K562 (cell line): Measurements from ENCODE around the gene VPS37B. TPM values are rescaled to one million over a fixed set of nuclear protein-coding genes. Genes with fewer than 3 reads are reported as not detected.

ENCODE experiments used
- ATAC-seq: fragments of 200-7000 bp; cut with Tn5 transposase; 3 replicates; pipeline ENCODE4 v1.9.1; 2020; ENCODE audit warnings: moderate library complexity
- BruUV-seq: library from RNA; stranded (reverse); fragments of 400-500 nt; replicated peaks from 2 replicates; lab custom pipeline; 2021; lab: Mats Ljungman, UMichigan
- CTCF ChIA-PET: fragments of 300-600 bp; formaldehyde crosslinking; extraction: SDS; loops from one replicate; lab custom pipeline; 2021; ENCODE audit warnings: low intra/inter-chr PET ratio; lab: Yijun Ruan, JAX
- POLR2A ChIA-PET: fragments of 300-600, 350-650 bp; sonication (Branson Sonifier 250); formaldehyde crosslinking; extraction: SDS; loops from one replicate; lab custom pipeline; 2021; ENCODE audit warnings: antibody characterized with exemption, inconsistent platforms; lab: Yijun Ruan, JAX
- DNase-seq, 4 experiments: peaks; one replicate each; pipeline versions ENCODE4 v3.0.0 to v3.0.0-alpha.2; 2011 to 2018; ENCODE audit warnings: low spot score in 3 of 4, mixed read lengths in 3 of 4; ENCODE audit errors: extremely low read depth in 1 of 4
- FAIRE-seq: peaks from 2 replicates; lab custom pipeline; 2011; peaks lifted over from hg19 to GRCh38; lab: Jason Lieb, UNC
- H2AFZ ChIP-seq: 2 replicates; pipeline ENCODE4 v1.6.0; 2011; ENCODE audit warnings: low read depth, low read length, control low read depth, inconsistent platforms
- H3K27ac ChIP-seq: fragments of 200-600 bp; 3 replicates; pipeline ENCODE4 v1.8.0; 2011; ENCODE audit warnings: low read depth, mild to moderate bottlenecking, control low read depth, inconsistent platforms, low read length, moderate library complexity, mixed read lengths; ENCODE audit errors: extremely low read depth
- H3K27me3 ChIP-seq, 2 experiments: fragments of 300-600 bp in 1 of 2; 2 replicates in 1 of 2; 3 replicates in 1 of 2; pipeline versions ENCODE4 v1.6.0 to v1.8.0; 2011; ENCODE audit warnings: inconsistent platforms in 2 of 2, low read length in 2 of 2, mild to moderate bottlenecking in 1 of 2, mixed read lengths in 1 of 2, moderate library complexity in 1 of 2; ENCODE audit not compliant: control insufficient read depth in 2 of 2, insufficient read depth in 2 of 2
- H3K36me3 ChIP-seq: fragments of 300-600 bp; 3 replicates; pipeline ENCODE4 v1.8.0; 2011; ENCODE audit warnings: mild to moderate bottlenecking, low read length, inconsistent platforms; ENCODE audit not compliant: control insufficient read depth, insufficient read depth
- H3K4me1 ChIP-seq, 2 experiments: fragments of 200-600 bp in 1 of 2; replicated peaks in 1 of 2; 2 replicates in 1 of 2; 3 replicates in 1 of 2; pipeline versions ENCODE4 v1.5.1 to v1.8.0; 2011; ENCODE audit warnings: inconsistent platforms in 2 of 2, low read length in 2 of 2, mild to moderate bottlenecking in 1 of 2, mixed read lengths in 1 of 2, moderate library complexity in 1 of 2; ENCODE audit not compliant: control insufficient read depth in 2 of 2, insufficient read depth in 2 of 2
- H3K4me2 ChIP-seq: 2 replicates; pipeline ENCODE4 v1.6.1; 2011; ENCODE audit warnings: low read length, control low read depth, inconsistent platforms, mixed read lengths; ENCODE audit not compliant: insufficient read depth
- H3K4me3 ChIP-seq: fragments of 200-600 bp; sonication (generic), shearing (Covaris generic); 2 replicates; pipeline ENCODE4 v1.5.1; 2016; ENCODE audit warnings: control low read depth, inconsistent platforms
- H3K79me2 ChIP-seq: fragments of 200-600 bp; 3 replicates; pipeline ENCODE4 v1.8.0; 2011; ENCODE audit warnings: low read length, inconsistent platforms; ENCODE audit not compliant: control insufficient read depth, insufficient read depth
- H3K9ac ChIP-seq, 2 experiments: 2 replicates each; pipeline versions ENCODE4 v1.6.0 to v1.6.1; 2011; ENCODE audit warnings: low read depth in 2 of 2, low read length in 2 of 2, control low read depth in 1 of 2, inconsistent platforms in 1 of 2, mild to moderate bottlenecking in 1 of 2, mixed read lengths in 1 of 2; ENCODE audit not compliant: insufficient read depth in 1 of 2
- H3K9me1 ChIP-seq: one replicate; pipeline ENCODE4 v1.6.0; 2011; ENCODE audit warnings: inconsistent platforms, mild to moderate bottlenecking, low read length, moderate library complexity; ENCODE audit not compliant: control insufficient read depth, insufficient read depth
- H3K9me3 ChIP-seq: replicated peaks from 2 replicates; pipeline ENCODE4 v1.5.1; 2011; ENCODE audit warnings: low read depth, low read length, inconsistent platforms; ENCODE audit not compliant: control insufficient read depth, insufficient read depth
- H4K20me1 ChIP-seq: replicated peaks from 2 replicates; pipeline ENCODE4 v1.6.1; 2011; ENCODE audit warnings: low read length, inconsistent platforms, mixed read lengths; ENCODE audit not compliant: control insufficient read depth, insufficient read depth
- MIER1 ChIP-seq: fragments of 450-650 bp; IDR thresholded peaks from 2 replicates; pipeline ENCODE4 v1.6.1; 2016; ENCODE audit warnings: antibody characterized with exemption, mild to moderate bottlenecking, low read depth
- OTX1 ChIP-seq: fragments of 450-650 bp; formaldehyde crosslinking; IDR thresholded peaks from 2 replicates; pipeline ENCODE4 v1.4.0; 2022; ENCODE audit warnings: mild to moderate bottlenecking
- PTRF ChIP-seq: fragments of 450-650 bp; IDR thresholded peaks from 2 replicates; pipeline ENCODE4 v1.6.1; 2016; ENCODE audit warnings: mild to moderate bottlenecking, missing genetic modification characterization, missing compliant biosample characterization
- SETDB1 ChIP-seq: IDR thresholded peaks from one replicate; pipeline ENCODE4 v1.6.1; 2012; ENCODE audit warnings: low read length, control low read depth, inconsistent platforms
- SP1 ChIP-seq: sonication (generic); formaldehyde crosslinking; IDR thresholded peaks from 2 replicates; pipeline ENCODE4 v1.8.1; 2022; ENCODE audit warnings: mild to moderate bottlenecking, missing genetic modification reagents
- ZNF436 ChIP-seq: fragments of 250-450, 450-650 bp; sonication (Bioruptor Pico); formaldehyde crosslinking; IDR thresholded peaks from 2 replicates; pipeline ENCODE4 v1.7.0; 2020; ENCODE audit warnings: mild to moderate bottlenecking
- ZNF707 ChIP-seq: fragments of 250-450 bp; sonication (Bioruptor Pico); conservative IDR thresholded peaks from 2 replicates; pipeline ENCODE4 v1.8.0; 2022; ENCODE audit warnings: inconsistent platforms, mild to moderate bottlenecking, moderate library complexity
- ZZZ3 ChIP-seq: fragments of 450-650 bp; IDR thresholded peaks from 2 replicates; pipeline ENCODE4 v1.6.1; 2016; ENCODE audit warnings: antibody characterized with exemption, mild to moderate bottlenecking, moderate library complexity
- WGBS: fragments of 100-300 bp; shearing (Covaris generic); methylation state at CpG from one replicate; pipeline ENCODE4 v1.1.6; 2016; ENCODE audit warnings: low coverage, mixed read lengths; ENCODE audit not compliant: insufficient coverage; ENCODE audit errors: missing lambda C conversion rate; 5-methylcytosine and 5-hydroxymethylcytosine counted together
- in situ Hi-C: fragments of 300-500 bp; cut with MboI; formaldehyde crosslinking; loops from 4 replicates; pipeline ENCODE4 v1.15.0; 2018; ENCODE audit warnings: inconsistent platforms, mixed read lengths
- intact Hi-C: fragments of 100-400 bp; cut with micrococcal nuclease; formaldehyde crosslinking; loops from 2 replicates; pipeline ENCODE4 v1.14.2; 2022
- polyA plus RNA-seq, 8 experiments: library from polyadenylated mRNA; depleted of rRNA in 4 of 8; stranded (reverse) in 5 of 8; unstranded in 3 of 8; fragments of >200 nt; fragmentation: Nextera tagmentation in 2 of 8; fragmentation: Illumina TruSeq in 1 of 8; extraction: Ambion mirVana in 2 of 8; extraction: Trizol in 1 of 8; gene quantifications; 2 replicates each; pipeline versions ENCODE4 v1.2.1 to v1.2.3, GENCODE V29; 2011 to 2014; ENCODE audit warnings: inconsistent platforms in 1 of 8, missing spikeins in 1 of 8
- total RNA-seq, 7 experiments: library from RNA; depleted of rRNA in 6 of 7; stranded (reverse); fragments of >200 nt in 6 of 7; fragmentation: Illumina TruSeq in 2 of 7; extraction: Trizol in 2 of 7; gene quantifications; 2 replicates each; pipeline versions ENCODE4 v1.2.1 to v1.2.3, GENCODE V29; 2011 to 2021; ENCODE audit warnings: low replicate concordance in 1 of 7
- TF ChIP-seq, protein P1 (sequence below): sonication (generic); formaldehyde crosslinking; IDR thresholded peaks from 2 replicates; pipeline ENCODE4 v1.8.0; 2022; ENCODE audit warnings: missing genetic modification reagents, mild to moderate bottlenecking, moderate library complexity, borderline replicate concordance
- TF ChIP-seq, protein P2 (sequence below): fragments of 450-650 bp; IDR thresholded peaks from 2 replicates; pipeline ENCODE4 v1.6.1; 2017; ENCODE audit warnings: mild to moderate bottlenecking, moderate library complexity
- TF ChIP-seq, protein P3 (sequence below): IDR thresholded peaks from 2 replicates; pipeline ENCODE4 v1.6.1; 2014; ENCODE audit warnings: antibody characterized with exemption
- TF ChIP-seq, protein P4 (sequence below), 2 experiments: fragments of 450-650 bp in 1 of 2; IDR thresholded peaks; 2 replicates each; pipeline ENCODE4 v1.6.1; 2011 to 2017; ENCODE audit warnings: low read depth in 2 of 2, antibody characterized with exemption in 1 of 2, borderline replicate concordance in 1 of 2, low read length in 1 of 2, mild to moderate bottlenecking in 1 of 2, mixed read lengths in 1 of 2; ENCODE audit not compliant: control insufficient read depth in 1 of 2

The VPS37B gene
- total and polyA plus RNA-seq, 9 of the 15 experiments (the other 6 are each of a cell fraction or from before 2014, with no cell fraction given): 0.28 to 37.4 (median 17.9) TPM

DNA sequence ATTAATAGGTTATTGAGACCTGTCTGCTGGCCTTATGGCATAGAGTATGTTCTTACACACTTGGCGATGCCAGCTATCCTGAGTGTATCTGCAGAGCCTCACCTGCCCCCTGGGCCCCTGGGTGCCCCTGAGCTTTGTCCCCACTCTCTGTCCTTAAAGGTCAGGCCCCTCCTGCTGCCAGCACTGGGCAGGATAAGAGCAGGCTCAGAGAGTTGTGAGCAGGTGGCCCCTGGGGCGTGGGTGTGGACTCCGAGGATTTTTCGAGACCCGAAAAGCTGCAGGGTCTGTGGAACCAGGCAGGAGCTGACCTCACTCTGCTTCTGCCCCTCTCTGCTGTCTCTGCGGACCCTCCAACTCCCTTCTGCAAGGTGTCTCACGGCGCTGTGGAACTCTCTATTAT lies 52.5 kb downstream of the VPS37B start:
- no peaks in the 10 kb centered on the region for H3K9me3 ChIP-seq
- H3K79me2 ChIP-seq: no peaks in the 10 kb centered on the region
- H3K27ac ChIP-seq: no peak overlapping the region
- H3K27me3 ChIP-seq: no peaks in the 10 kb centered on the region
- H3K9me1 ChIP-seq: no peaks in the 10 kb centered on the region
- in situ Hi-C loops (no loop called here), intact Hi-C loops (loop anchor here (10.0 kb wide), 1 partner anchor 49 kb away; no protein-coding TSS in a partner anchor)
- no peak overlapping the region for H3K9ac ChIP-seq
- no TSS peak for BruUV-seq
- H4K20me1 ChIP-seq: peaks cover 41% of the 10 kb centered on the region
- no peak for ATAC-seq
- DNase-seq: no peak
- WGBS: 66% methylated on average over 5 of the region's 8 CpGs
- POLR2A ChIA-PET: interaction anchor here (0.8 to 1.9 kb wide), 2 partner anchors 10 to 15 kb away, joined by 4 to 5 read pairs; no protein-coding TSS in a partner anchor
- H3K36me3 ChIP-seq: peaks cover 2% of the 10 kb centered on the region; the same call in 2 of the 3 replicates
- no peak overlapping the region; the same call in 1 of the 2 replicates for H3K4me2 ChIP-seq
- H2AFZ ChIP-seq: no peak overlapping the region
- FAIRE-seq: no peak
- H3K4me1 ChIP-seq: peaks cover 0 to 57% of the 10 kb centered on the region in 2 experiments; a peak in 2 of 5 replicates
- no peak overlapping the region for H3K4me3 ChIP-seq
- TF ChIP-seq MIER1 (no peak), ZZZ3 (no peak), OTX1 (CRISPR knock-in tag) (no peak), PTRF (tag) (no peak), ZNF436 (no peak), ZNF707 (CRISPR knock-in tag) (no peak), SP1 (CRISPR knock-in tag) (no peak), SETDB1 (no peak)
- TF ChIP-seq, protein P1, sequence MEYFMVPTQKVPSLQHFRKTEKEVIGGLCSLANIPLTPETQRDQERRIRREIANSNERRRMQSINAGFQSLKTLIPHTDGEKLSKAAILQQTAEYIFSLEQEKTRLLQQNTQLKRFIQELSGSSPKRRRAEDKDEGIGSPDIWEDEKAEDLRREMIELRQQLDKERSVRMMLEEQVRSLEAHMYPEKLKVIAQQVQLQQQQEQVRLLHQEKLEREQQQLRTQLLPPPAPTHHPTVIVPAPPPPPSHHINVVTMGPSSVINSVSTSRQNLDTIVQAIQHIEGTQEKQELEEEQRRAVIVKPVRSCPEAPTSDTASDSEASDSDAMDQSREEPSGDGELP (CRISPR knock-in tag): no peak
- TF ChIP-seq, protein P2, sequence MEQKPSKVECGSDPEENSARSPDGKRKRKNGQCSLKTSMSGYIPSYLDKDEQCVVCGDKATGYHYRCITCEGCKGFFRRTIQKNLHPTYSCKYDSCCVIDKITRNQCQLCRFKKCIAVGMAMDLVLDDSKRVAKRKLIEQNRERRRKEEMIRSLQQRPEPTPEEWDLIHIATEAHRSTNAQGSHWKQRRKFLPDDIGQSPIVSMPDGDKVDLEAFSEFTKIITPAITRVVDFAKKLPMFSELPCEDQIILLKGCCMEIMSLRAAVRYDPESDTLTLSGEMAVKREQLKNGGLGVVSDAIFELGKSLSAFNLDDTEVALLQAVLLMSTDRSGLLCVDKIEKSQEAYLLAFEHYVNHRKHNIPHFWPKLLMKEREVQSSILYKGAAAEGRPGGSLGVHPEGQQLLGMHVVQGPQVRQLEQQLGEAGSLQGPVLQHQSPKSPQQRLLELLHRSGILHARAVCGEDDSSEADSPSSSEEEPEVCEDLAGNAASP: no peak
- TF ChIP-seq, protein P3, sequence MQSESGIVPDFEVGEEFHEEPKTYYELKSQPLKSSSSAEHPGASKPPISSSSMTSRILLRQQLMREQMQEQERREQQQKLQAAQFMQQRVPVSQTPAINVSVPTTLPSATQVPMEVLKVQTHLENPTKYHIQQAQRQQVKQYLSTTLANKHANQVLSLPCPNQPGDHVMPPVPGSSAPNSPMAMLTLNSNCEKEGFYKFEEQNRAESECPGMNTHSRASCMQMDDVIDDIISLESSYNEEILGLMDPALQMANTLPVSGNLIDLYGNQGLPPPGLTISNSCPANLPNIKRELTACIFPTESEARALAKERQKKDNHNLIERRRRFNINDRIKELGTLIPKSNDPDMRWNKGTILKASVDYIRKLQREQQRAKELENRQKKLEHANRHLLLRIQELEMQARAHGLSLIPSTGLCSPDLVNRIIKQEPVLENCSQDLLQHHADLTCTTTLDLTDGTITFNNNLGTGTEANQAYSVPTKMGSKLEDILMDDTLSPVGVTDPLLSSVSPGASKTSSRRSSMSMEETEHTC: no peak
- TF ChIP-seq, protein P4, sequence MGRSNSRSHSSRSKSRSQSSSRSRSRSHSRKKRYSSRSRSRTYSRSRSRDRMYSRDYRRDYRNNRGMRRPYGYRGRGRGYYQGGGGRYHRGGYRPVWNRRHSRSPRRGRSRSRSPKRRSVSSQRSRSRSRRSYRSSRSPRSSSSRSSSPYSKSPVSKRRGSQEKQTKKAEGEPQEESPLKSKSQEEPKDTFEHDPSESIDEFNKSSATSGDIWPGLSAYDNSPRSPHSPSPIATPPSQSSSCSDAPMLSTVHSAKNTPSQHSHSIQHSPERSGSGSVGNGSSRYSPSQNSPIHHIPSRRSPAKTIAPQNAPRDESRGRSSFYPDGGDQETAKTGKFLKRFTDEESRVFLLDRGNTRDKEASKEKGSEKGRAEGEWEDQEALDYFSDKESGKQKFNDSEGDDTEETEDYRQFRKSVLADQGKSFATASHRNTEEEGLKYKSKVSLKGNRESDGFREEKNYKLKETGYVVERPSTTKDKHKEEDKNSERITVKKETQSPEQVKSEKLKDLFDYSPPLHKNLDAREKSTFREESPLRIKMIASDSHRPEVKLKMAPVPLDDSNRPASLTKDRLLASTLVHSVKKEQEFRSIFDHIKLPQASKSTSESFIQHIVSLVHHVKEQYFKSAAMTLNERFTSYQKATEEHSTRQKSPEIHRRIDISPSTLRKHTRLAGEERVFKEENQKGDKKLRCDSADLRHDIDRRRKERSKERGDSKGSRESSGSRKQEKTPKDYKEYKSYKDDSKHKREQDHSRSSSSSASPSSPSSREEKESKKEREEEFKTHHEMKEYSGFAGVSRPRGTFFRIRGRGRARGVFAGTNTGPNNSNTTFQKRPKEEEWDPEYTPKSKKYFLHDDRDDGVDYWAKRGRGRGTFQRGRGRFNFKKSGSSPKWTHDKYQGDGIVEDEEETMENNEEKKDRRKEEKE (IDR thresholded peaks at IDR 0.05; ENCODE audit: borderline replicate concordance in 1 of 2, control insufficient read depth in 1 of 2, low read depth in 2 of 2, low read length in 1 of 2): no peak
- CTCF ChIA-PET: no interaction called here
